ENCODE data around the gene RNASEH2C.
"Not testable (repeated sequence)": the region's sequence is repeated elsewhere in the genome, so short reads cannot be mapped to it uniquely, and the experiment has no call there.

The RNASEH2C gene

GRCh38 chr11:65720211-65720934 is at the start of gene RNASEH2C:
RNASEH2C (minus strand) TSS chr11:65720798; CDS start chr11:65720758, 40 bp downstream.
- DNase-seq (ENCODE audit: low read depth in 2 of 2, low spot score in 1 of 2) = peak; percentile 49 to 54

GRCh38 chr11:65767806-65768205 is 47.2 kb upstream of the RNASEH2C start:
- not testable (repeated sequence) for DNase-seq (ENCODE audit: low read depth in 2 of 2, low spot score in 1 of 2)

- no peak for DNase-seq (ENCODE audit: low read depth in 2 of 2, low spot score in 1 of 2)
Measured at GRCh38 chr11:65767406-65767805, 46.8 kb upstream of the RNASEH2C start.

GRCh38 chr11:65766535-65766934 is 45.9 kb upstream of the RNASEH2C start:
- DNase-seq (ENCODE audit: low read depth in 2 of 2, low spot score in 1 of 2) = no peak

GRCh38 chr11:65764434-65764833 is 43.8 kb upstream of the RNASEH2C start:
- DNase-seq (ENCODE audit: low read depth in 2 of 2, low spot score in 1 of 2) = no peak

GRCh38 chr11:65762816-65763215 is 42.2 kb upstream of the RNASEH2C start:
- DNase-seq (ENCODE audit: low read depth in 2 of 2, low spot score in 1 of 2) = not testable (repeated sequence)

GRCh38 chr11:65762169-65762568 is 41.6 kb upstream of the RNASEH2C start:
- not testable (repeated sequence) for DNase-seq (ENCODE audit: low read depth in 2 of 2, low spot score in 1 of 2)

GRCh38 chr11:65745049-65745448 is 24.5 kb upstream of the RNASEH2C start:
- no peak for DNase-seq (ENCODE audit: low read depth in 2 of 2, low spot score in 1 of 2)

- DNase-seq (ENCODE audit: low read depth in 2 of 2, low spot score in 1 of 2) = no peak
Measured at GRCh38 chr11:65744699-65745042, 24.1 kb upstream of the RNASEH2C start.

GRCh38 chr11:65744026-65744698 is 23.6 kb upstream of the RNASEH2C start:
- DNase-seq (ENCODE audit: low read depth in 2 of 2, low spot score in 1 of 2) = no peak

GRCh38 chr11:65743681-65744025 is 23.1 kb upstream of the RNASEH2C start:
- no peak for DNase-seq (ENCODE audit: low read depth in 2 of 2, low spot score in 1 of 2)

GRCh38 chr11:65742353-65742752 is 21.8 kb upstream of the RNASEH2C start:
- no peak for DNase-seq (ENCODE audit: low read depth in 2 of 2, low spot score in 1 of 2)

- DNase-seq (ENCODE audit: low read depth in 2 of 2, low spot score in 1 of 2) = no peak
Measured at GRCh38 chr11:65741185-65741584, 20.6 kb upstream of the RNASEH2C start.

- no peak for DNase-seq (ENCODE audit: low read depth in 2 of 2, low spot score in 1 of 2)
Measured at GRCh38 chr11:65739022-65739421, 18.4 kb upstream of the RNASEH2C start.

GRCh38 chr11:65736810-65737209 is 16.2 kb upstream of the RNASEH2C start:
- no peak for DNase-seq (ENCODE audit: low read depth in 2 of 2, low spot score in 1 of 2)

GRCh38 chr11:65735111-65735510 is 14.5 kb upstream of the RNASEH2C start:
- not testable (repeated sequence) for DNase-seq (ENCODE audit: low read depth in 2 of 2, low spot score in 1 of 2)

GRCh38 chr11:65730461-65730860 is 9.9 kb upstream of the RNASEH2C start:
- DNase-seq (ENCODE audit: low read depth in 2 of 2, low spot score in 1 of 2) = no peak

GRCh38 chr11:65727865-65728264 is 7.3 kb upstream of the RNASEH2C start:
- DNase-seq (ENCODE audit: low read depth in 2 of 2, low spot score in 1 of 2) = no peak

GRCh38 chr11:65726660-65727059 is 6.1 kb upstream of the RNASEH2C start:
- no peak for DNase-seq (ENCODE audit: low read depth in 2 of 2, low spot score in 1 of 2)

- DNase-seq (ENCODE audit: low read depth in 2 of 2, low spot score in 1 of 2) = no peak
Measured at GRCh38 chr11:65722261-65722660, 1.7 kb upstream of the RNASEH2C start.

- no peak for DNase-seq (ENCODE audit: low read depth in 2 of 2, low spot score in 1 of 2)
Measured at GRCh38 chr11:65719871-65720210, 757 bp downstream of the RNASEH2C start.

GRCh38 chr11:65718964-65719492 is 1.6 kb downstream of the RNASEH2C start:
- no peak for DNase-seq (ENCODE audit: low read depth in 2 of 2, low spot score in 1 of 2)

- no peak for DNase-seq (ENCODE audit: low read depth in 2 of 2, low spot score in 1 of 2)
Measured at GRCh38 chr11:65718531-65718930, 2.1 kb downstream of the RNASEH2C start.
